Nephron progenitor cell (in vitro differentiated cells): ENCODE results near the gene EIF4G1.
A peak's percentile ranks its signal among the peaks of the same experiment; 100 is the strongest.

Source experiments
- DNase-seq: peaks from one replicate; pipeline ENCODE4 v3.0.0; 2021
- H3K27ac Mint-ChIP-seq: 2 replicates; pipeline ENCODE4 v1.8.0; 2021; ENCODE audit warnings: mild to moderate bottlenecking, moderate library complexity, mixed read lengths
- H3K27me3 Mint-ChIP-seq: 2 replicates; pipeline ENCODE4 v1.8.0; 2021; ENCODE audit warnings: mild to moderate bottlenecking, low read depth, mixed read lengths; ENCODE audit not compliant: poor library complexity
- H3K36me3 Mint-ChIP-seq: 2 replicates; pipeline ENCODE4 v1.8.0; 2021; ENCODE audit warnings: low read depth, mixed read lengths
- H3K4me1 Mint-ChIP-seq: 2 replicates; pipeline ENCODE4 v1.8.0; 2021; ENCODE audit warnings: mixed read lengths
- H3K4me3 Mint-ChIP-seq: 2 replicates; pipeline ENCODE4 v1.8.0; 2021; ENCODE audit warnings: mild to moderate bottlenecking, moderate library complexity, mixed read lengths
- H3K9me3 Mint-ChIP-seq: 2 replicates; pipeline ENCODE4 v1.8.0; 2021; ENCODE audit warnings: mild to moderate bottlenecking, moderate library complexity, mixed read lengths
- CTCF ChIP-seq: fragments of 200-600 bp; sonication (generic); IDR thresholded peaks from 2 replicates; pipeline ENCODE4 v1.5.0; 2021; ENCODE audit warnings: antibody characterized with exemption

EIF4G1 gene

GRCh38 chr3:184361932-184362667 is 47.7 kb downstream of the EIF4G1 start:
- H3K4me1 Mint-ChIP-seq: peaks cover 51% of the 10 kb centered on the region
- H3K4me3 Mint-ChIP-seq: peak overlapping the region; percentile 91
- peaks cover 25% of the 10 kb centered on the region for H3K36me3 Mint-ChIP-seq
- no peaks in the 10 kb centered on the region for H3K9me3 Mint-ChIP-seq
- peak overlapping the region; percentile 99 for H3K27ac Mint-ChIP-seq
- peak; percentile 63 for DNase-seq
- no peak for TF ChIP-seq CTCF
- H3K27me3 Mint-ChIP-seq: peaks cover 8% of the 10 kb centered on the region

GRCh38 chr3:184362668-184363546 is 48.5 kb downstream of the EIF4G1 start:
- Mint-ChIP-seq H3K4me3 (peak overlapping the region; percentile 95), H3K27ac (peak overlapping the region; percentile 99), H3K9me3 (no peaks in the 10 kb centered on the region)

GRCh38 chr3:184366619-184367289 is 52.3 kb downstream of the EIF4G1 start:
- no peaks in the 10 kb centered on the region for H3K9me3 Mint-ChIP-seq
- peak overlapping the region; percentile 39 for H3K27ac Mint-ChIP-seq
- TF ChIP-seq CTCF: no peak
- peaks cover 50% of the 10 kb centered on the region for H3K36me3 Mint-ChIP-seq
- peaks cover 29% of the 10 kb centered on the region for H3K4me1 Mint-ChIP-seq
- no peak overlapping the region for H3K4me3 Mint-ChIP-seq
- DNase-seq: no peak
- no peaks in the 10 kb centered on the region for H3K27me3 Mint-ChIP-seq

More at GRCh38 chr3:184362668-184363546, 48.5 kb downstream of the EIF4G1 start:
- Mint-ChIP-seq H3K4me1 (peaks cover 51% of the 10 kb centered on the region), H3K27me3 (peaks cover 8% of the 10 kb centered on the region), H3K36me3 (peaks cover 33% of the 10 kb centered on the region)
- DNase-seq: peak; percentile 95
- TF ChIP-seq CTCF: peak; percentile 44

- DNase-seq: no peak
- Mint-ChIP-seq H3K36me3 (peaks cover 50% of the 10 kb centered on the region), H3K4me1 (peaks cover 37% of the 10 kb centered on the region), H3K9me3 (no peaks in the 10 kb centered on the region), H3K27ac (no peak overlapping the region), H3K27me3 (no peaks in the 10 kb centered on the region), H3K4me3 (no peak overlapping the region)
- TF ChIP-seq CTCF: no peak
Observed at GRCh38 chr3:184368116-184368515, 53.7 kb downstream of the EIF4G1 start.

- no peak for DNase-seq
- Mint-ChIP-seq H3K27me3 (peaks cover 1% of the 10 kb centered on the region), H3K27ac (no peak overlapping the region), H3K4me3 (no peak overlapping the region), H3K4me1 (peaks cover 32% of the 10 kb centered on the region), H3K36me3 (peaks cover 50% of the 10 kb centered on the region), H3K9me3 (no peaks in the 10 kb centered on the region)
- no peak for TF ChIP-seq CTCF
Observed at GRCh38 chr3:184368586-184369183, 54.3 kb downstream of the EIF4G1 start.
